Glomerular visceral epithelial cell (primary cell): ENCODE results near the gene MPPED1.

Source experiments
- DNase-seq: peaks from one replicate; pipeline ENCODE4 v3.0.0-alpha.2; 2016; ENCODE audit errors: extremely low spot score

The MPPED1 gene

DNA sequence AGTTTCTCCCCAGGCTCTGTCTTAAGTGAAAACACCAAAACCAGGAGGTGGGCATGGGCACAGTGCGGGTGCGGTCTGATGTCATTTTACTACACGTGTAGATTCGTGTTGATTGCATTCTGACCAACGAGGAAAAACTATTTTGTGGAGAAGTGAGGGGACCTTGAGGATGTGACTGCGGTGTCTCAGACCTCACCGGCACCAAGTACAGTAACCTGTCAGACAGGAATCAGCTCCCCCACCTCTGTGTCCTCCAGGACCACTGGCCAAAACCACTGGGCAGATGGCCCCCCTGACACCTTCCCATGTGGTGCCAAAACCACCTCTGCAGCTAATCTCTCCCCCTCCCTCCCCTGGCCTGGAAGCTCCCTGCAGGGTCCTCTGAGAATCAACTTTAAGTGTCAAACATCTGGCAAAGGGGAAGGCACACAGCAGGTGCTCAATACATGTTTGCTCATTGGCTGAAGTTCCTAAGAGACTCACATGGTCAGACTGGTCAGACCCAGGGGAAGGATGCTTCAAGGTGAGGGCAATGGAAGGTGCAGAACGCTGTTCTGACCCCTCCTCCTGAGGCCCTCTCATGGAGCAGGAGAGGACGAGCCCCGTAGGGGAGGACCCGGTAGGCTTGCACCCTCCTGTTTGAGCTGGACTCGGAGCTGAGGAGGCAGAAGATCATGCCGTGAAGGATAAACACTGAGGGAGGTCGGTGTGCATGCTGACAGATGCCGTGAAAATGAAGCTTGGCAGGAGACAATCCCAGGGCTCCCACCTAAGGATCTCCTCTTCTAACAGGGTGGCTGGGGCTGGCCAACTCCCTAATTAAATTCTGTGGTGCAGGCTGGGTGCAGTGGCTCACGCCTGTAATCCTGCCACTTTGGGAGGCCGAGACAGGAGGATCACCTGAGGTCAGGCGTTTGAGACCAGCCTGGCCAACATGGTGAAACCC, 129.9 kb downstream of the MPPED1 start:
- no peak for DNase-seq

DNA sequence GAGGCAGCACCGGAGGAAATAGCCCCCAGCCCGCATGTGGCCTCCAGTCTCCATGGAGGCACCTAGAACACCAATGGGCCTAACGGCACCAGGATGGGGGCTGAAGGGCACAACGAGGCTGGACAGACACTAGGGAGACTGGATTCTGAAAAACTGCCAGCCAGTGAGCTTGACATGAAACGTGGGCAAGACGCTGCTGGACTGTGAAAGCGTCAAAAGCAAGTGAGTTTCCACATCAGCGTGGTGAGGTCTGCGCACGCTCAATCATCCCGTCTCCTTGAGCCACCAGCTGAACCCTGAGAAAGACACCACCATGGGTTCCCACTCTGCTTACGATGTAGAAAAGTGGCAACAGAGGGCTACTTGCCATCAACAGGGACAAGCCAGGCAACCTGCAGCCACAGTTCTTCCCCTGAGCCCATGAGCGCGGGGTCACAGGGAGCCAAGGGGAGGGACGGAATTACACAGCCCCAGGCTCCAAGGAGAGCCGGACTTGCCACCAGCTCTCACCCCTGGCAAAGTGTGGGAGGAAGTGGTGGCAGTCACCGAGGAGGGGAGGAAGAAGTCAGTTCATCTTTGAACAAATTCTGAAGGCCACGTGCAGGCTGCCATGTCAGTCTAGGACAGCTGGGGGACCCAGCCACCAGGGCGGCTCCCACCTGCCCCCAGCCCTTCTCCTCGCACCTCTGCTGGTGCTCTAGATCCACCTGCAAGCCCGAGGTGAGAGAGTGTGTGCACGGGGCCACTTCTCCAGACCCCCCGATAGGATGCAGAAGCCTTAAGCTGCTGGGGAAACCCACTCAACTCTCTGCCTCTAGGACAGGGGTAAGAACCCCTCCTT, 131.1 kb downstream of the MPPED1 start:
- no peak for DNase-seq

DNA sequence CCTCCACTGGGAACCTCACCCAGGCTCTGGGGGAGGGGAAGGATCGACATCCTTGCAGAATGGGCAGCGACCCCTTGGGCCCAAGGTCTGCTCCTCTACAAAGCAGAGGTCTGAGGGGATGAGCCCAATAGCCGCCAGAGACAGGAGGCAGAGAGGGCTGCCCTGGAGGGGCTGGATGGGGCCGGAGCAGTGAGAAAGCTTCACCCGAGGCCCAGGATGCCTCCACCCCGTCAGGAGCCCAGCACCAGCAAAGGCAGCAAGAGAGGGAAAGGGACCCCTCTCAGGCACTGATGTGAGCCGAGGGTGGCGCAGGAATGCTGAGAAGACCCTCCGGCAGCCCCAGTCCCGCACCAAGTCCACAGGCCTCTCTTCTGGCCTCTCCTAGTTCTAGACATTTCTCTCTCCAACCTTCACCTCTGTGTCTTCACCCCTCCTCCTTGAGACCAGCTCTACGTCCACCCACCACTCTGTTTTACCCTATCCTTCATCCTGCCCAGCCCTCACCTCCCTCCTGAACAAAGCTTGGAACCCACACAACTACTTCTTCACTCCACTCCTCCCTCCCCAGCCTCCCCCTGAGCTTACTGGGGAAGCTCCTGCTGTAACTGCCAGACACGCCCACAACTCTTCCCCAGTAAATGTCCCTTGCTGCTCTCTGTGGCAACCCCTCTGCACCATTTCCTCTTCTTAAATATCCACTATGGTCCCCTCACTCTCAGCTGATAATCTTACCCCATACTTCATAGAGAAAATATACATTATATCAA, 131.9 kb downstream of the MPPED1 start:
- no peak for DNase-seq

DNA sequence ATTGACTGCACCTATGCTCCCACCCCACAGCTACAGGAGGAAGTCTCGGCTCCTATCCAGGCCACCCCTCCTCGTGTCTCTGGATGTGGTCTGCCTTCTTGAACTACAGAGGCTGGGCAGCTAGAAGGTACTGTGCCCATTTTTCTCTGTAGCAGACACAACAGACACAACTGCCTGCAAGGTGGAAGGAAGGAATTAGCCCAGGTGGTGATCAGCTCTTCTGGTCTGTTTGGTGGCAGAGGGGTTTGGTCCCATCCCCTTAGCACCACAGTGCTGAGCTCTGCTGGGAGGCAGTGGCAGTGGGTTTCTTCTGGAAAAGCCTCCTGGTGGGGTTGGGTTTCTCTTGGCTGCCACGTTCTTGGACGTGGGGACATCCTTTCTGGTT, 132.5 kb downstream of the MPPED1 start:
- DNase-seq, result no peak

DNA sequence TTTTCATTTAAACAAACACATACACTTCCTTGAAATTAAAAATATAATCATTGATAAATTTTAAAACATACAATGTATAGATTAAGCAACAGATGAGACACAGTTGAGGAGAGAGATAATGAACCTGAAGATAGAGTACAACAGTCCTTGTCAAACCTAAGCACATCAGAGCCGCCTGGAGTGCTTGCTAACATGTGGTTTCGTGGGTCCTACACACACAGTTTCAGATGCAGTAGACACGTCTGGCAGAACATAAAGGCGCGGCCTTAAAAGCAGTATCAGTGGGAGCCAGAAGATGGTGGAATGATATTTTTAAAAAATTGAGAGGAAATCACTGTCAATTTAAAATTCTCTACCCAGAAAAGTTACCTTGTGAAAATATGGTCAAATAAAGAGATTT, 134.4 kb downstream of the MPPED1 start:
- DNase-seq, result no peak

DNA sequence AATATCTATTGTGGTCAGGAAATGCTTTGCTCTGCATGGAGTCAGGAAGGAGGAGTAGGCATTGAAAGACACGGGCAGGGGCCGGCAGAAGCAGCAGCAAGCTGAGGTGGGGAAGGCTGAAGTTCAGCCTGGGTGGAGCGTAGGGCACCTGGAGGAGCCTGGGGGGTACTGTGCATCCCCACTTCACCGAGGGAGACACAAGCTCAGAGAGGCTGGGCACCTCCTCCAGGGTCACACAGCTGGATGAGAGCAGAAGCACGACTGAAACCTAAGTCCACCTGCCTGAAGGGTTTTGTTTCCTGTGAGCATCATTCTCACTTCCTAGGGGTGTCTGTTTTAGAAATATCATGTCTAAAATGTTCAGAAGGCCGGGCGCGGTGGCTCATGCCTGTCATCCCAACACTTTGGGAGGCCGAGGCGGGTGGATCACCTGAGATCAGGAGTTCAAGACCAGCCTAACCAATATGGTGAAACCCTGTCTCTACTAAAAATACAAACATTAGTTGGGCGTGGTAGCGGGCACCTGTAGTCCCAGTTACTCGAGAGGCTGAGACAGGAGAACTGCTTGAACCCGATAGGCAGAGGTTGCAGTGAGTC, 138.3 kb downstream of the MPPED1 start:
- no peak for DNase-seq

GRCh38 chr22:43550672-43551071, 138.9 kb downstream of the MPPED1 start:
- no peak for DNase-seq

GRCh38 chr22:43553451-43554258, 141.8 kb downstream of the MPPED1 start:
- no peak for DNase-seq

- DNase-seq, result no peak
Observed at GRCh38 chr22:43554259-43554636, 142.4 kb downstream of the MPPED1 start.

- DNase-seq, result no peak
Observed at GRCh38 chr22:43554694-43555365, 143.0 kb downstream of the MPPED1 start.

DNA sequence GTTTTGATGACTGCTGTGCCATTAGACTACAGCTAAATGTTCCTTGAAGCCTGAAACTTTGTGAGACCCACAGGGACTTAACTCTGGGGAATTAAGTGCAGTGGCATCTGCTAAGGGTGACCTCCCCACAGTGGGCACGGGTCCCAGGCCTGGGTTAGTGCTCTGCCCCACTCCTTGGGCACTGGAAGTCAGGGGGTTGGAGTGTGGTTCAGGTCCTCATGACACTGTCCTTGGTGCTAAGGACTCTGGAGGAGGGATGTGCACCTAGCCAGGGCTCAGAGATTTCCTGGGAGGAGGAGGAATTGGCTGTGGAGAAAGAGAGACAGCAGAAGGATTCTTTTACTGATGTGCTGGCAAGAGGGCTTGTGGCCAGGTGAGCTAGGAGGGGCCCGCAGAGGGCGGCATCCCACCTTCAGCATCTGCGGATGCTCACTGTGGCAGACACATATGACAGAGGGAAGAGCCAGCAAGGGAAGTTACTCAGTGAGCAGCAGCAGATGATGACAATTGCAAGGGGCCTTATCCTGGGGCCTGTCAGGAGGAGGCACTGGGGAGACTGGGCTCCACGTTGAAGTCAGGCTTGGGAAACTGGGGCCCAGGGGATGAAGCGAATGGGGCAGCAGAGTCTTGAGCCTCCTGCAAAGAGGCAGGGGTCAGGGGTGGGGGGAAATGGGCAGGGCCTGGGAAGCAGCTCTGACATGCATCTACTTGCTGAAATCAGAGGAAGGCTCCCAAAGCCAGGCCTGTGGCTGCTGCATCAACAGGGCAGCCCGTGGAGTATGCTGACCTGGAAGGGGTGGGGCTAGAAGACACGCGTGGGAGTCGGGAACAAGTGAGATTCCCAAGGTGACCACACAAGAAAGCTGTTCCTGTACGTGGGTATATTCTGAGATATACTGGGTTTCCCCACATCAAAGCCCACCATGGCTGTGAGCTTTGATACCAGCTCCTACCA, 144.0 kb downstream of the MPPED1 start:
- no peak for DNase-seq
